ENCODE data around the gene PODXL.

Gene PODXL

GRCh38 chr7:131555552-131556052 lies 826 bp downstream of the PODXL start:
- TF ChIP-seq CTCF (IDR thresholded peaks at IDR 0.05; ENCODE audit: insufficient read depth, missing control alignments), result no peak
- FAIRE-seq (no peak), DNase-seq (ENCODE audit: insufficient read length, low spot score) (no peak)

GRCh38 chr7:131554880-131555516 lies 1.4 kb downstream of the PODXL start:
- FAIRE-seq (no peak), DNase-seq (ENCODE audit: insufficient read length, low spot score) (no peak)
- no peak for TF ChIP-seq CTCF (IDR thresholded peaks at IDR 0.05; ENCODE audit: insufficient read depth, missing control alignments)

- DNase-seq (ENCODE audit: insufficient read length, low spot score) (no peak), FAIRE-seq (no peak)
- TF ChIP-seq CTCF (IDR thresholded peaks at IDR 0.05; ENCODE audit: insufficient read depth, missing control alignments), result no peak
Measured at GRCh38 chr7:131553931-131554330, 2.5 kb downstream of the PODXL start.

- TF ChIP-seq CTCF (IDR thresholded peaks at IDR 0.05; ENCODE audit: insufficient read depth, missing control alignments), result no peak
- DNase-seq (ENCODE audit: insufficient read length, low spot score), result no peak
- no peak for FAIRE-seq
Measured at GRCh38 chr7:131552053-131552452, 4.4 kb downstream of the PODXL start.

GRCh38 chr7:131550846-131551245 lies 5.6 kb downstream of the PODXL start:
- no peak for TF ChIP-seq CTCF (IDR thresholded peaks at IDR 0.05; ENCODE audit: insufficient read depth, missing control alignments)
- FAIRE-seq, result no peak
- DNase-seq (ENCODE audit: insufficient read length, low spot score), result no peak

- no peak for DNase-seq (ENCODE audit: insufficient read length, low spot score)
- no peak for FAIRE-seq
- no peak for TF ChIP-seq CTCF (IDR thresholded peaks at IDR 0.05; ENCODE audit: insufficient read depth, missing control alignments)
Measured at GRCh38 chr7:131548371-131548770, 8.1 kb downstream of the PODXL start.

- TF ChIP-seq CTCF (IDR thresholded peaks at IDR 0.05; ENCODE audit: insufficient read depth, missing control alignments), result no peak
- FAIRE-seq (no peak), DNase-seq (ENCODE audit: insufficient read length, low spot score) (no peak)
Measured at GRCh38 chr7:131547589-131547988, 8.8 kb downstream of the PODXL start.

Measured in D721Med (cell line).